EL (cell line): ENCODE data around the gene PCDHGA8.
"Not testable (repeated sequence)": the region's sequence is repeated elsewhere in the genome, so short reads cannot be mapped to it uniquely, and the experiment has no call there.

Experiments
- DNase-seq: peaks from one replicate; pipeline ENCODE4 v3.0.0-alpha.2; 2016

The PCDHGA8 gene

DNA sequence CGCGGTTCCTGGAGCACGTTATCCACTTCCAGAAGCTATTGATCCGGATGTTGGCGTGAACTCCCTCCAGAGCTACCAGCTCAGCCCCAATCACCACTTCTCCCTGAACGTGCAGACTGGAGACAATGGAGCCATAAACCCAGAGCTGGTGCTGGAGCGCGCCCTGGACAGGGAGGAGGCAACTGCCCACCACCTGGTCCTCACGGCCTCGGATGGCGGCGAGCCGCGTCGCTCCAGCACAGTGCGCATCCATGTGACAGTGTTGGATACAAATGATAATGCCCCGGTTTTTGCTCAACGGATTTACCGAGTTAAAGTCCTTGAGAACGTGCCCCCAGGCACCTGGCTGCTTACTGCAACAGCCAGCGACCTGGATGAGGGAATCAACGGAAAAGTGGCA, 11.0 kb downstream of the PCDHGA8 start:
- no peak for DNase-seq

DNA sequence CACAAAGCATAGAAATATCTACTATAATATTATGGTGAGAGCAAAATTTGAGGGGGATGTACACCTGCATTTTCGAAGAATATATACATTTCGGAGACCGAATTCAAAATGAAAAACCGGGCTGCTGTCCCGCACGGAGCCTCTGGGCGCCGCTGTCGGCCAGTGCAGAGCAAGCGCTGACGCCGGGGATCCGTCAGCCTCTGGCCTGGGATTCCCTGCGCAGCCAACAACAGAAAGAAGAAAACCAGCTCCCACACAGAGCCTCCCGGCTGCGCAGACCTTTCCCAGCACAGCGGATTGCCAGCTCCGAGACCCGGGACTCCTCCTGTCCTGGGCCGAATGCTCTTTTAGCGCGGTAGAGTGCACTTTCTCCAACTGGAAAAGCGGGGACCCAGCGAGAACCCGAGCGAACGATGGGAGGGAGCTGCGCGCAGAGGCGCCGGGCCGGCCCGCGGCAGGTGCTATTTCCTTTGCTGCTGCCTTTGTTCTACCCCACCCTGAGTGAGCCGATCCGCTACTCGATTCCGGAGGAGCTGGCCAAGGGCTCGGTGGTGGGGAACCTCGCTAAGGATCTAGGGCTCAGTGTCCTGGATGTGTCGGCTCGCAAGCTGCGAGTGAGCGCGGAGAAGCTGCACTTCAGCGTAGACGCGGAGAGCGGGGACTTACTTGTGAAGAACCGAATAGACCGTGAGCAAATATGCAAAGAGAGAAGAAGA, 15.5 kb downstream of the PCDHGA8 start, which contains the start of gene PCDHGB6:
PCDHGB6 (plus strand) TSS at position 232 of the 716 bp plus-strand sequence; CDS start at position 414, 182 bp downstream.
- peak; percentile 57 for DNase-seq

DNA sequence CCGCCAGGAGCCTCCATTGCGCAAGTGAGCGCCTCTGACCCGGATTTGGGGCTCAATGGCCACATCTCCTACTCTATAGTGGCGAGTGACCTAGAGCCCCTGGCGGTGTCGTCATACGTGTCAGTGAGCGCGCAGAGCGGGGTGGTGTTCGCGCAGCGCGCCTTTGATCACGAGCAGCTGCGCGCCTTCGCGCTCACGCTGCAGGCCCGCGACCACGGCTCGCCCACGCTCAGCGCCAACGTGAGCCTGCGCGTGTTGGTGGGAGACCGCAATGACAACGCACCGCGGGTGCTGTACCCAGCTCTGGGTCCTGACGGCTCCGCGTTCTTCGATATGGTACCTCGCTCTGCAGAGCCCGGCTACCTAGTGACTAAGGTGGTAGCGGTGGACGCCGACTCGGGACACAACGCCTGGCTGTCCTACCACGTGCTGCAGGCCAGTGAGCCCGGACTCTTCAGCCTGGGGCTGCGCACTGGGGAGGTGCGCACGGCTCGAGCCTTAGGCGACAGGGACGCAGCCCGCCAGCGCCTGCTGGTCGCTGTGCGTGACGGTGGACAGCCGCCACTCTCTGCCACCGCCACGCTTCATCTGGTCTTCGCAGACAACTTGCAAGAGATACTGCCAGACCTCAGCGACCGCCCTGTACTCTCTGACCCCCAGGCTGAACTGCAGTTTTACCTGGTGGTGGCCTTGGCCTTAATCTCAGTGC, 17.3 kb downstream of the PCDHGA8 start:
- no peak for DNase-seq

DNA sequence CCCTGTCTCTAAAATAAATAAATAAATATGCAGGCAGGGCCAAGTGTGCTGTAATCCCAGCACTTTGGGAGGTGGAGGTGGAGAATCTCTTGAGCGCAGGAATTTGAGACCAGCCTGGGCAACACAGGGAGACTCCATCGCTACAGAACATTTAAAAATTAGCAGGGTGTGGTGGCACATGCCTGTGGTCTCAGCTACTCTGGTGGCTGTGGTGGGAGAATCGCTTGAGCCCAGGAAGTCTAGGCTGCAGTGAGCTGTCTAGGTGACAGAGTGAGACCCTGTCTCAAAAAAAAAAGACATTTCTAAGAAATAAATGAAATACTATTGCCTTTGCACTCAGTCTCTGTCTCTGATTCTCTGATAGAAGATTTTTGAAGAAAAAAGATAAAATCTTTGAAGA, 19.1 kb downstream of the PCDHGA8 start:
- no peak for DNase-seq

DNA sequence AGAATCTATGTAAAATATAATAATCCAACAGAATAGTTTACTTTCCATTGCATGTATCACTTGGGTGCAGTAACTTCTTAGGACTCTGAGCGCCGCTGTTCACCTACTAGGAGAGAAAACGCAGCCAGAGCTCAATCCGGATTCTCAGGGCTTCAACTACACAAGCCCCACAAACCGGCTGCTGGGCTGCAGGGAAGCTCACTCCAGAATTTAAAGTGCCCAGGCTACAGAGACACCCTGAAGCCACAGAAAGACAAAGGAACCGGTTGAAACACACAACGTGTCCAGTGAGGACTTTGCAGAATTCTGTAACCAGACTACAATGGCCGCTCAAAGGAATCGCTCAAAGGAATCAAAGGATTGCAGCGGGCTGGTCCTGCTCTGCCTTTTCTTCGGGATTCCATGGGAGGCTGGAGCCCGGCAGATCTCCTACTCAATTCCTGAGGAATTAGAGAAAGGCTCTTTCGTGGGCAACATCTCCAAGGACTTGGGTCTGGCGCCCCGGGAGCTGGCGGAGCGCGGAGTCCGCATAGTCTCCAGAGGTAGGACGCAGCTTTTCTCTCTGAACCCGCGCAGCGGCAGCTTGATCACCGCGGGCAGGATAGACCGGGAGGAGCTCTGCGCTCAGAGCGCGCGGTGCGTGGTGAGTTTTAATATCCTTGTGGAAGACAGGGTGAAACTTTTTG, 20.6 kb downstream of the PCDHGA8 start, which contains the start of gene PCDHGA10:
PCDHGA10 (plus strand) TSS at position 134 of the 686 bp plus-strand sequence; CDS start at position 323, 189 bp downstream.
- peak; percentile 67 for DNase-seq

DNA sequence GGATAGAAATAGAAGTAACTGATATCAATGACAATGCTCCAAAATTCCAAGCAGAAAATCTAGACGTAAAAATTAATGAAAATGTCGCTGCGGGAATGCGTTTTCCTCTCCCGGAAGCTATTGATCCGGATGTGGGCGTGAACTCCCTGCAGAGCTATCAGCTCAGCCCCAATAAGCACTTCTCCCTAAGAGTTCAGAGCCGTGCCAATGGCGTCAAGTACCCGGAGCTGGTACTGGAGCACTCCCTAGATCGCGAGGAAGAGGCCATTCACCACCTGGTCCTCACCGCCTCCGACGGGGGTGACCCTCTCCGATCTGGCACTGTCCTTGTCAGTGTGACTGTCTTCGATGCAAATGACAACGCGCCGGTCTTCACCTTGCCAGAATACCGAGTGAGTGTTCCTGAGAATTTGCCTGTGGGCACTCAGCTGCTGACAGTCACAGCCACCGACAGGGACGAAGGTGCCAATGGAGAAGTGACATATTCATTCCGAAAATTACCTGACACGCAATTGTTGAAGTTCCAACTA, 21.2 kb downstream of the PCDHGA8 start:
- DNase-seq: peak; percentile 18

DNA sequence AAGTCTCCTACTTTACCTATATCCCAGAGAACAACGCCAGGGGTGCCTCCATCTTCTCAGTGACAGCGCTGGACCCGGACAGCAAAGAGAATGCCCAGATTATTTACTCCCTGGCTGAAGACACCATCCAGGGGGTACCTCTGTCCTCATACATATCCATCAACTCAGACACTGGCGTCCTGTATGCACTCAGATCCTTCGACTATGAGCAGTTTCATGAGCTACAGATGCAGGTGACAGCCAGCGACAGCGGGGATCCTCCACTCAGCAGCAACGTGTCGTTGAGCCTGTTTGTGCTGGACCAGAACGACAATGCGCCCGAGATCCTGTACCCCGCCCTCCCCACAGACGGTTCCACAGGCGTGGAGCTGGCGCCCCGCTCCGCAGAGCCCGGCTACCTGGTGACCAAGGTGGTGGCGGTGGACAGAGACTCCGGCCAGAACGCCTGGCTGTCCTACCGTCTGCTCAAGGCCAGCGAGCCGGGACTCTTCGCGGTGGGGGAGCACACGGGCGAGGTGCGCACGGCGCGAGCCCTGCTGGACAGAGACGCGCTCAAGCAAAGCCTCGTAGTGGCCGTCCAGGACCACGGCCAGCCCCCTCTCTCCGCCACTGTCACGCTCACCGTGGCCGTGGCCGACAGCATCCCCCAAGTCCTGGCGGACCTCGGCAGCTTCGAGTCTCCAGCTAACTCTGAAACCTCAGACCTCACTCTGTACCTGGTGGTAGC, 22.3 kb downstream of the PCDHGA8 start:
- DNase-seq: not testable (repeated sequence)

DNA sequence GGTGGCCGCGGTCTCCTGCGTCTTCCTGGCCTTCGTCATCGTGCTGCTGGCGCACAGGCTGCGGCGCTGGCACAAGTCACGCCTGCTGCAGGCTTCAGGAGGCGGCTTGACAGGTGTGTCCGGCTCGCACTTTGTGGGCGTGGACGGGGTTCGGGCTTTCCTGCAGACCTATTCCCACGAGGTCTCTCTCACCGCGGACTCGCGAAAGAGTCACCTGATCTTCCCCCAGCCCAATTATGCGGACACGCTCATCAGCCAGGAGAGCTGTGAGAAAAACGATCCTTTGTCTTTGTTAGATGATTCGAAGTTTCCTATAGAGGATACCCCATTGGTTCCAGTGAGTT, 22.8 kb downstream of the PCDHGA8 start:
- not testable (repeated sequence) for DNase-seq

DNA sequence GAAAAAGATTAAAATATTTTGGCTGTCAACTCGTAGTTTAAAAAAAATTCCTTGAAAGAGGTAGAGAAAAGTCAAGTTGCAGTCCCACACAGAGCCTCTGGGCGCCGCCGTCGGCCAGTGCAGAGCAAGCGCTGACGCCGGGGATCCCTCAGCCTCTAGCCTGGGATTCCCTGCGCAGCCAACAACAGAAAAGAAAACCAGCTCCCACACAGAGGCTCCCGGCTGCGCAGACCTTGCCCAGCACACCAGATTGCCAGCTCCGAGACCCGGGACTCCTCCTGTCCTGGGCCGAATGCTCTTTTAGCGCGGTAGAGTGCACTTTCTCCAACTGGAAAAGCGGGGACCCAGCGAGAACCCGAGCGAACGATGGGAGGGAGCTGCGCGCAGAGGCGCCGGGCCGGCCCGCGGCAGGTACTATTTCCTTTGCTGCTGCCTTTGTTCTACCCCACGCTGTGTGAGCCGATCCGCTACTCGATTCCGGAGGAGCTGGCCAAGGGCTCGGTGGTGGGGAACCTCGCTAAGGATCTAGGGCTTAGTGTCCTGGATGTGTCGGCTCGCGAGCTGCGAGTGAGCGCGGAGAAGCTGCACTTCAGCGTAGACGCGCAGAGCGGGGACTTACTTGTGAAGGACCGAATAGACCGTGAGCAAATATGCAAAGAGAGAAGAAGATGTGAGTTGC, 25.2 kb downstream of the PCDHGA8 start, which contains the start of gene PCDHGB7:
PCDHGB7 (plus strand) TSS at position 184 of the 679 bp plus-strand sequence; CDS start at position 367, 183 bp downstream.
- DNase-seq: peak; percentile 79

DNA sequence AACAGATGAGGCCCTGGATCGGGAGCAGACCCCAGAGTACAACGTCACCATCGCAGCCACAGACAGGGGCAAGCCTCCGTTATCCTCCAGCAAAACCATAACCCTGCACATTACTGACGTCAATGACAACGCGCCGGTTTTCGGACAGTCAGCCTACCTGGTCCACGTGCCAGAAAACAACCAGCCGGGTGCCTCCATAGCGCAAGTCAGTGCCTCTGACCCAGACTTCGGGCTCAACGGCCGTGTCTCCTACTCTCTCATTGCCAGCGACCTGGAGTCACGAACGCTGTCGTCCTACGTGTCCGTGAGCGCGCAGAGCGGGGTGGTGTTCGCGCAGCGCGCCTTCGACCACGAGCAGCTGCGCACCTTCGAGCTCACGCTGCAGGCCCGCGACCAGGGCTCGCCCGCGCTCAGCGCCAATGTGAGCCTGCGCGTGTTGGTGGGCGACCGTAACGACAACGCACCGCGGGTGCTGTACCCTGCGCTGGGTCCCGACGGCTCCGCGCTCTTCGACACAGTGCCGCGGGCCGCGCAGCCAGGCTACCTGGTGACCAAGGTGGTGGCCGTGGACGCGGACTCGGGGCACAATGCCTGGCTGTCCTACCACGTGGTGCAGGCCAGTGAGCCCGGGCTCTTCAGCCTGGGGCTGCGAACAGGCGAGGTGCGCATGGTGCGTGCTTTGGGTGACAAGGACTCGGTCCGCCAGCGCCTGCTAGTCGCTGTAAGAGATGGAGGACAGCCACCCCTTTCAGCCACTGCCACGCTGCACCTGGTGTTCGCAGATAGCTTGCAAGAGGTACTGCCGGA, 26.8 kb downstream of the PCDHGA8 start:
- DNase-seq: no peak

DNA sequence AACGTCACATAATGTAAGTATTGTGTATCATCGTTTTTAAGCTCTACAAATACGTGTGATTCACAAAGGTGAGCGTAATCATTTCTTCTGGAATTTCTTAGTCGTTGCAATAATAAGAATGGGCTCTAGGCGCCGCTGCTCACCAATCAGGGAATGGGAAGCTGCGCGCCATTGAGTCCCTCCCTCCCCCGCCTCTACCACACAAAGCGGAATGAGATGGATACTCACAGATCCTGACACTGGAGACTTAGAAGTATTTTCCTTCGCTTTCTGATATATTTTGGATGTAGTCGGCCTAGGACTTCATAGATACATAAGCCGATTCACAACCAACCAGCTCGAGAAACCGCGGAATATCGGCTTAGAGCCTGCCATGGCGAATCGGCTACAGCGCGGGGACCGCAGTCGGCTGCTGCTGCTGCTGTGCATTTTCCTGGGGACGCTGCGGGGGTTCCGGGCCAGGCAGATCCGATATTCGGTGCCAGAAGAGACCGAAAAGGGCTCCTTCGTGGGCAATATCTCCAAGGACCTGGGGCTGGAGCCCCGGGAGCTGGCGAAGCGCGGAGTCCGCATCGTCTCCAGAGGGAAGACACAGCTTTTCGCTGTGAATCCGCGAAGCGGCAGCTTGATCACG, 28.5 kb downstream of the PCDHGA8 start, which contains the start of gene PCDHGA11:
PCDHGA11 (plus strand) TSS at position 197 of the 634 bp plus-strand sequence; CDS start at position 374, 177 bp downstream.
- peak; percentile 65 for DNase-seq

DNA sequence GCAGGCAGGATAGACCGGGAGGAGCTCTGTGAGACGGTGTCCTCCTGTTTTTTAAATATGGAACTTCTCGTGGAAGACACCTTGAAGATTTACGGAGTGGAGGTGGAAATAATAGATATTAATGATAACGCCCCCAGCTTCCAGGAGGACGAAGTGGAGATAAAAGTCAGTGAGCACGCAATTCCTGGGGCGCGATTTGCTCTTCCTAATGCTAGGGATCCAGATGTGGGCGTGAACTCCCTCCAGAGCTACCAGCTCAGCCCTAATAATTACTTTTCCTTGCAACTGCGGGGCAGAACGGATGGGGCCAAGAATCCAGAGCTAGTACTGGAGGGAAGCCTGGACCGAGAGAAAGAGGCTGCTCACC, 29.0 kb downstream of the PCDHGA8 start:
- peak; percentile 18 for DNase-seq

DNA sequence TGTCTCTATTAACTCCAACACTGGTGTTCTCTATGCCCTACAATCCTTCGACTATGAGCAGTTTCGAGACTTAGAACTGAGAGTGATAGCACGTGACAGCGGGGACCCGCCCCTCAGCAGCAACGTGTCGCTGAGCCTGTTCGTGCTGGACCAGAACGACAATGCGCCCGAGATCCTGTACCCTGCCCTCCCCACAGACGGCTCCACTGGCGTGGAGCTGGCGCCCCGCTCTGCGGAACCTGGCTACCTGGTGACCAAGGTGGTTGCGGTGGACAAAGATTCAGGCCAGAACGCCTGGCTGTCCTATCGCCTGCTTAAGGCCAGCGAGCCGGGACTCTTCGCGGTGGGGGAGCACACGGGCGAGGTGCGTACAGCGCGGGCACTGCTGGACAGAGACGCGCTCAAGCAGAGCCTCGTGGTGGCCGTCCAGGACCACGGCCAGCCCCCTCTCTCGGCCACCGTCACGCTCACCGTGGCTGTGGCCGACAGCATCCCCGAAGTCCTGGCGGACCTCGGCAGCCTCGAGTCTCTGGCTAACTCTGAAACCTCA, 30.4 kb downstream of the PCDHGA8 start:
- no peak for DNase-seq

DNA sequence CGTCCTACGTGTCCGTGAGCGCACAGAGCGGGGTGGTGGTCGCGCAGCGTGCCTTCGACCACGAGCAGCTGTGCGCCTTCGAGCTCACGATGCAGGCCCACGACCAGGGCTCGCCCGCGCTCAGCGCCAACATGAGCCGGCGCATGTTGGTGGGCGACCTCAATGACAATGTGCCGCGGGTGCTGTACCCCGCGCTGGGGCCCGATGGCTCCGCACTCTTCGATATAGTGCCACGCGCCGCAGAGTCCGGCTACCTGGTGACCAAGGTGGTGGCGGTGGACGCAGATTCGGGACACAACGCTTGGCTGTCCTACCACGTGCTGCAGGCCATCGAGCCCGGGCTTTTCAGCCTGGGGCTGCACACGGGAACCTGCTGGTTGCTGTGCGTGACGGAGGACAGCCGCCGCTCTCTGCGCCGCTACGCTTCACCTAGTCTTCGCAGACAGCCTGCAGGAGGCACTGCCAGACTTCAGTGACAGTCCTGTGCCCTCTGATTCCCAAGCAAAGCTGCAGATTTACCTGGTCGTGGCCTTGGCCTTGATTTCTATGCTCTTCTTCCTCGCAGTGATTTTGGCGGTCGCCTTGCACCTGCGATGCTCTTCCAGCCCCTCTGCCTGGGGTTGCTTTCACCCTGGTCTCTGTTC, 35.5 kb downstream of the PCDHGA8 start:
- no peak for DNase-seq

DNA sequence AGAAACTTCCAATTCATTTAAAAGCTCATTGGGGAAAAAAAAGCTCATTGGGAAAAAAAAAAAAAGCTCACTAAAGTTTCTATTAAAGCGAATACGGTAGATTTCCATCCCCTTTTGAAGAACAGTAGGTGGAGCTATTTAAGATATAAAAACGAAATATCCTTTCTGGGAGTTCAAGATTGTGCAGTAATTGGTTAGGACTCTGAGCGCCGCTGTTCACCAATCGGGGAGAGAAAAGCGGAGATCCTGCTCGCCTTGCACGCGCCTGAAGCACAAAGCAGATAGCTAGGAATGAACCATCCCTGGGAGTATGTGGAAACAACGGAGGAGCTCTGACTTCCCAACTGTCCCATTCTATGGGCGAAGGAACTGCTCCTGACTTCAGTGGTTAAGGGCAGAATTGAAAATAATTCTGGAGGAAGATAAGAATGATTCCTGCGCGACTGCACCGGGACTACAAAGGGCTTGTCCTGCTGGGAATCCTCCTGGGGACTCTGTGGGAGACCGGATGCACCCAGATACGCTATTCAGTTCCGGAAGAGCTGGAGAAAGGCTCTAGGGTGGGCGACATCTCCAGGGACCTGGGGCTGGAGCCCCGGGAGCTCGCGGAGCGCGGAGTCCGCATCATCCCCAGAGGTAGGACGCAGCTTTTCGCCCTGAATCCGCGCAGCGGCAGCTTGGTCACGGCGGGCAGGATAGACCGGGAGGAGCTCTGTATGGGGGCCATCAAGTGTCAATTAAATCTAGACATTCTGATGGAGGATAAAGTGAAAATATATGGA, 38.1 kb downstream of the PCDHGA8 start, which contains the start of gene PCDHGA12:
PCDHGA12 (plus strand) TSS at position 176 of the 782 bp plus-strand sequence; CDS start at position 429, 253 bp downstream.
- peak; percentile 76 for DNase-seq

DNA sequence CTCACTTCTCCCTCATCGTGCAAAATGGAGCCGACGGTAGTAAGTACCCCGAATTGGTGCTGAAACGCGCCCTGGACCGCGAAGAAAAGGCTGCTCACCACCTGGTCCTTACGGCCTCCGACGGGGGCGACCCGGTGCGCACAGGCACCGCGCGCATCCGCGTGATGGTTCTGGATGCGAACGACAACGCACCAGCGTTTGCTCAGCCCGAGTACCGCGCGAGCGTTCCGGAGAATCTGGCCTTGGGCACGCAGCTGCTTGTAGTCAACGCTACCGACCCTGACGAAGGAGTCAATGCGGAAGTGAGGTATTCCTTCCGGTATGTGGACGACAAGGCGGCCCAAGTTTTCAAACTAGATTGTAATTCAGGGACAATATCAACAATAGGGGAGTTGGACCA, 38.9 kb downstream of the PCDHGA8 start:
- no peak for DNase-seq

DNA sequence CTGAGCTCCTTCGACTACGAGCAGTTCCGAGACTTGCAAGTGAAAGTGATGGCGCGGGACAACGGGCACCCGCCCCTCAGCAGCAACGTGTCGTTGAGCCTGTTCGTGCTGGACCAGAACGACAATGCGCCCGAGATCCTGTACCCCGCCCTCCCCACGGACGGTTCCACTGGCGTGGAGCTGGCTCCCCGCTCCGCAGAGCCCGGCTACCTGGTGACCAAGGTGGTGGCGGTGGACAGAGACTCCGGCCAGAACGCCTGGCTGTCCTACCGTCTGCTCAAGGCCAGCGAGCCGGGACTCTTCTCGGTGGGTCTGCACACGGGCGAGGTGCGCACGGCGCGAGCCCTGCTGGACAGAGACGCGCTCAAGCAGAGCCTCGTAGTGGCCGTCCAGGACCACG, 39.9 kb downstream of the PCDHGA8 start:
- not testable (repeated sequence) for DNase-seq

DNA sequence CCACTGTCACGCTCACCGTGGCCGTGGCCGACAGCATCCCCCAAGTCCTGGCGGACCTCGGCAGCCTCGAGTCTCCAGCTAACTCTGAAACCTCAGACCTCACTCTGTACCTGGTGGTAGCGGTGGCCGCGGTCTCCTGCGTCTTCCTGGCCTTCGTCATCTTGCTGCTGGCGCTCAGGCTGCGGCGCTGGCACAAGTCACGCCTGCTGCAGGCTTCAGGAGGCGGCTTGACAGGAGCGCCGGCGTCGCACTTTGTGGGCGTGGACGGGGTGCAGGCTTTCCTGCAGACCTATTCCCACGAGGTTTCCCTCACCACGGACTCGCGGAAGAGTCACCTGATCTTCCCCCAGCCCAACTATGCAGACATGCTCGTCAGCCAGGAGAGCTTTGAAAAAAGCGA, 40.3 kb downstream of the PCDHGA8 start:
- not testable (repeated sequence) for DNase-seq

DNA sequence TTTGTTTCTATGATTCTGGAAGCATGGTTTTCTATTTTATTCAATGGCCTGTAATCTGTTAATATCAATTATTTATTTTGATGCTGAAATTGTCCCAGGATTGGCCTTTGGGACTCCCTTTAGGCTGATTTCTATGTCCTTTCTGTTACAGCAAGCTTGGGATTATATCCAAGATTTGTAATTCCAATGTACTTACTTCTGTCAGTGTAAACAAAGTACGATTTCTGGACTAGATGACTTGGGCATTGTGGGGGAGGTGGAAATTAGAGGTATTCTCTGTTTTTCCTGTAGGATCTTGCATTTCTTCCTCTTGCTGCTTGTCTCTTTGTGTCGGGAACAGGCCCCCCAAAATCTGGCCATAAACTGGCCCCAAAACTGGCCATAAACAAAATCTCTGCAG, 41.6 kb downstream of the PCDHGA8 start:
- DNase-seq: peak; percentile 17
